ENCODE data around the gene TNIP2. TPM values are rescaled to one million over a fixed set of nuclear protein-coding genes. Genes with fewer than 3 reads are reported as not detected.
"Not testable (repeated sequence)": the region's sequence is repeated elsewhere in the genome, so short reads cannot be mapped to it uniquely, and the experiment has no call there.

The TNIP2 gene
- total RNA-seq, 2 donors from 2014 or later = 80.9 to 89.3 TPM

- peaks cover 11 to 22% of the 10 kb centered on the region in 2 donors for H3K4me1 Mint-ChIP-seq (ENCODE audit: low read depth in 2 of 2)
- H3K4me3 Mint-ChIP-seq = no peak overlapping the region
- H3K9me3 Mint-ChIP-seq = no peaks in the 10 kb centered on the region
- peak in 1 of 2 donors; percentile 40 for ATAC-seq
- DNase-seq (ENCODE audit: low spot score) = peak; percentile 32
- peak overlapping the region in 1 of 2 donors; percentile 43 for H3K27ac Mint-ChIP-seq
- H3K36me3 Mint-ChIP-seq = peaks cover 22% of the 10 kb centered on the region
- no peaks in the 10 kb centered on the region for H3K27me3 Mint-ChIP-seq
Measured at GRCh38 chr4:2733844-2734574, 22.1 kb downstream of the TNIP2 start.

GRCh38 chr4:2733001-2733843, 22.9 kb downstream of the TNIP2 start:
- no peaks in the 10 kb centered on the region for H3K9me3 Mint-ChIP-seq
- ATAC-seq (peak; percentile 48), DNase-seq (ENCODE audit: low spot score) (peak; percentile 18)
- no peaks in the 10 kb centered on the region for H3K27me3 Mint-ChIP-seq
- no peak overlapping the region for H3K4me3 Mint-ChIP-seq
- H3K27ac Mint-ChIP-seq = peak overlapping the region; percentile 55 to 77
- H3K36me3 Mint-ChIP-seq = peaks cover 18% of the 10 kb centered on the region
- H3K4me1 Mint-ChIP-seq (ENCODE audit: low read depth in 2 of 2) = peaks cover 11 to 19% of the 10 kb centered on the region in 2 donors

- Mint-ChIP-seq H3K4me3 (no peak overlapping the region), H3K9me3 (no peaks in the 10 kb centered on the region), H3K27ac (peak overlapping the region; percentile 55 to 77), H3K27me3 (no peaks in the 10 kb centered on the region), H3K4me1 (ENCODE audit: low read depth in 2 of 2) (peaks cover 11 to 17% of the 10 kb centered on the region in 2 donors), H3K36me3 (peaks cover 16% of the 10 kb centered on the region)
- peak; percentile 54 for DNase-seq (ENCODE audit: low spot score)
- no peak for ATAC-seq
Measured at GRCh38 chr4:2732526-2732925, 23.6 kb downstream of the TNIP2 start.

- Mint-ChIP-seq H3K27me3 (no peaks in the 10 kb centered on the region), H3K4me3 (no peak overlapping the region), H3K9me3 (no peaks in the 10 kb centered on the region), H3K36me3 (peaks cover 16% of the 10 kb centered on the region), H3K27ac (peak overlapping the region in 1 of 2 donors; percentile 55), H3K4me1 (ENCODE audit: low read depth in 2 of 2) (peaks cover 11 to 17% of the 10 kb centered on the region in 2 donors)
- ATAC-seq = peak in 1 of 2 donors; percentile 12
- DNase-seq (ENCODE audit: low spot score) = peak; percentile 18
Measured at GRCh38 chr4:2731907-2732317, 24.2 kb downstream of the TNIP2 start.

GRCh38 chr4:2729533-2729875, 26.6 kb downstream of the TNIP2 start:
- H3K9me3 Mint-ChIP-seq = no peaks in the 10 kb centered on the region
- no peaks in the 10 kb centered on the region for H3K27me3 Mint-ChIP-seq
- no peak overlapping the region for H3K4me3 Mint-ChIP-seq
- ATAC-seq = no peak
- peak overlapping the region in 1 of 2 donors; percentile 48 for H3K27ac Mint-ChIP-seq
- DNase-seq (ENCODE audit: low spot score) = no peak
- H3K36me3 Mint-ChIP-seq = peaks cover 8% of the 10 kb centered on the region
- H3K4me1 Mint-ChIP-seq (ENCODE audit: low read depth in 2 of 2) = peaks cover 7 to 8% of the 10 kb centered on the region in 2 donors

- Mint-ChIP-seq H3K27ac (peak overlapping the region in 1 of 2 donors; percentile 48), H3K4me1 (ENCODE audit: low read depth in 2 of 2) (peaks cover 7 to 8% of the 10 kb centered on the region in 2 donors), H3K27me3 (no peaks in the 10 kb centered on the region), H3K9me3 (no peaks in the 10 kb centered on the region), H3K36me3 (peaks cover 6% of the 10 kb centered on the region), H3K4me3 (no peak overlapping the region)
- DNase-seq (ENCODE audit: low spot score) (peak; percentile 44), ATAC-seq (no peak)
Measured at GRCh38 chr4:2728806-2729532, 27.2 kb downstream of the TNIP2 start.

GRCh38 chr4:2728221-2728620, 27.9 kb downstream of the TNIP2 start:
- ATAC-seq (no peak), DNase-seq (ENCODE audit: low spot score) (no peak)
- Mint-ChIP-seq H3K4me1 (ENCODE audit: low read depth in 2 of 2) (peaks cover 5 to 9% of the 10 kb centered on the region in 2 donors), H3K4me3 (no peak overlapping the region), H3K36me3 (peaks cover 6% of the 10 kb centered on the region), H3K9me3 (no peaks in the 10 kb centered on the region), H3K27me3 (no peaks in the 10 kb centered on the region), H3K27ac (no peak overlapping the region)

GRCh38 chr4:2726881-2727280, 29.3 kb downstream of the TNIP2 start:
- H3K36me3 Mint-ChIP-seq; DNase-seq (ENCODE audit: low spot score); H3K27me3 Mint-ChIP-seq; H3K27ac Mint-ChIP-seq; ATAC-seq; H3K4me3 Mint-ChIP-seq; H3K9me3 Mint-ChIP-seq: not testable (repeated sequence)
- peaks cover 3 to 14% of the 10 kb centered on the region in 2 donors for H3K4me1 Mint-ChIP-seq (ENCODE audit: low read depth in 2 of 2)

- DNase-seq (ENCODE audit: low spot score) (no peak), ATAC-seq (peak in 1 of 2 donors; percentile 53)
- Mint-ChIP-seq H3K36me3 (no peaks in the 10 kb centered on the region), H3K4me3 (no peak overlapping the region), H3K4me1 (ENCODE audit: low read depth in 2 of 2) (peaks cover 3 to 14% of the 10 kb centered on the region in 2 donors), H3K9me3 (no peaks in the 10 kb centered on the region), H3K27me3 (no peaks in the 10 kb centered on the region), H3K27ac (no peak overlapping the region)
Measured at GRCh38 chr4:2725380-2725779, 30.8 kb downstream of the TNIP2 start.

- Mint-ChIP-seq H3K27me3 (no peaks in the 10 kb centered on the region), H3K9me3 (no peaks in the 10 kb centered on the region), H3K4me1 (ENCODE audit: low read depth in 2 of 2) (peaks cover 3 to 14% of the 10 kb centered on the region in 2 donors), H3K4me3 (no peak overlapping the region), H3K27ac (peak overlapping the region; percentile 4 to 50), H3K36me3 (no peaks in the 10 kb centered on the region)
- ATAC-seq (no peak), DNase-seq (ENCODE audit: low spot score) (no peak)
Measured at GRCh38 chr4:2723751-2724150, 32.4 kb downstream of the TNIP2 start.

GRCh38 chr4:2722033-2722432, 34.1 kb downstream of the TNIP2 start:
- H3K9me3 Mint-ChIP-seq = no peaks in the 10 kb centered on the region
- no peaks in the 10 kb centered on the region for H3K27me3 Mint-ChIP-seq
- no peak for DNase-seq (ENCODE audit: low spot score)
- no peaks in the 10 kb centered on the region for H3K36me3 Mint-ChIP-seq
- no peak overlapping the region for H3K4me3 Mint-ChIP-seq
- peak; percentile 28 to 36 for ATAC-seq
- H3K4me1 Mint-ChIP-seq (ENCODE audit: low read depth in 2 of 2) = peaks cover 3 to 14% of the 10 kb centered on the region in 2 donors
- H3K27ac Mint-ChIP-seq = peak overlapping the region; percentile 40 to 49

- H3K27me3 Mint-ChIP-seq = no peaks in the 10 kb centered on the region
- DNase-seq (ENCODE audit: low spot score) = no peak
- no peak overlapping the region for H3K4me3 Mint-ChIP-seq
- ATAC-seq = peak in 1 of 2 donors; percentile 20
- no peaks in the 10 kb centered on the region for H3K36me3 Mint-ChIP-seq
- H3K4me1 Mint-ChIP-seq (ENCODE audit: low read depth in 2 of 2) = peaks cover 3 to 14% of the 10 kb centered on the region in 2 donors
- H3K27ac Mint-ChIP-seq = no peak overlapping the region
- H3K9me3 Mint-ChIP-seq = no peaks in the 10 kb centered on the region
Measured at GRCh38 chr4:2721586-2721985, 34.5 kb downstream of the TNIP2 start.

- Mint-ChIP-seq H3K4me3 (no peak overlapping the region), H3K4me1 (ENCODE audit: low read depth in 2 of 2) (peaks cover 17 to 21% of the 10 kb centered on the region in 2 donors), H3K36me3 (peaks cover 7% of the 10 kb centered on the region), H3K9me3 (no peaks in the 10 kb centered on the region), H3K27ac (peak overlapping the region in 1 of 2 donors; percentile 32), H3K27me3 (no peaks in the 10 kb centered on the region)
- ATAC-seq (no peak), DNase-seq (ENCODE audit: low spot score) (no peak)
Measured at GRCh38 chr4:2716236-2716635, 39.9 kb downstream of the TNIP2 start.
